ENCODE results near the gene ERI3.

ERI3 gene

DNA sequence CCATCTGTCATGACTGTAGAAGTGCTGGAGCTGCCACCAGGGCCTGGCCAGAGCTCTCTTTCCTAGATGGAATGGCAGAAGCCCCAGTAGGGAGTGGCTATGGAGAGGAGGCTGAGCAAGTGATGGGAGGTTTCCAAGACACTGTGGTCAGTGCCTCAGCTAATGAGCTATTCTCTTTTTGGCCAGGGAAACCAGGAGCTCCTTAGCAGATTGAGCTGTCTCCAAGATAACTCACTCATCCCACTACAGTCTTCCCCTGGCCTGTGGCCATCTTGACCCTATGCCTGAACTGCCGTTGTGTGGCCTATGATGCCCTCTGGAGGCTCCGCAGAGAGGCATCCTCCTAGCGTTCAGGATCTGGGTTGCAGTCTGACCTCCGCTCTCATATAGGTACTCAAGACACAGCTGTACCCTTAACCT is 60.5 kb downstream of the ERI3 start:
- H3K36me3 ChIP-seq (ENCODE audit: control insufficient read depth, low read depth, low read length) = peaks cover 17% of the 10 kb centered on the region
- no peak overlapping the region for H3K4me3 ChIP-seq (ENCODE audit: low read length)
- H3K27me3 ChIP-seq (ENCODE audit: control insufficient read depth, insufficient read depth, low read length) = no peaks in the 10 kb centered on the region
- no peak overlapping the region for H3K27ac ChIP-seq (ENCODE audit: low read length)
- no peak overlapping the region for H3K9ac ChIP-seq (ENCODE audit: low read length)
- H3K4me1 ChIP-seq (ENCODE audit: control insufficient read depth, low read depth, low read length) = no peaks in the 10 kb centered on the region
- H3K9me3 ChIP-seq (ENCODE audit: control insufficient read depth, low read depth, low read length) = no peaks in the 10 kb centered on the region

DNA sequence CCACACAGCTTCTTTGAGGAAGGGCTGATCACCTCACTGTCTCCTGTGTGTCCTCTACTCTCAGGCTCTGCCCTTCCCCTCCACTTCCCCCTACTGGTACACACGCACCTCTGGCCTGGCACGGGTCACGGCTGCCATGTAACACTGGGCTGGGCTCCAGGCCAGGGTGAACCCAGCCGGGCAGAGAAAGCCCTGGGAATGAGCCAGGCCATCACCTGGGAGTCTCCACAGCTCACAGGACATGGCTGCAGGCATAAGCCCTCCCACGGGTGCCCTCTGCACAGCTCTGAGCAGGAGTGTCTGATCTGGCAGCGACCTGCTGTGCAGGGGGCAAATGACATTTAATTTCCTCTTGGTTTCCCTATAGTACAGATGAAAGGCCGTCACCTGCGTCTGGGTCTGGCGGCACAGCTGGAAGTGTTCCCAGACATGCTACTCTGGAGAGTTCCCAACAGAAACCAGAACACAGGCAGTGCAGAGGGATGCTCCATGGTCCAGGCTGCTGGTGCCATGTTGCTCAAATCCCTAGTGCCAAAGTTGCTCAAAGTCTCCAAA is 61.2 kb downstream of the ERI3 start:
- H3K36me3 ChIP-seq (ENCODE audit: control insufficient read depth, low read depth, low read length) = peaks cover 17% of the 10 kb centered on the region
- H3K9me3 ChIP-seq (ENCODE audit: control insufficient read depth, low read depth, low read length) = no peaks in the 10 kb centered on the region
- H3K27me3 ChIP-seq (ENCODE audit: control insufficient read depth, insufficient read depth, low read length) = no peaks in the 10 kb centered on the region
- no peaks in the 10 kb centered on the region for H3K4me1 ChIP-seq (ENCODE audit: control insufficient read depth, low read depth, low read length)
- H3K9ac ChIP-seq (ENCODE audit: low read length) = no peak overlapping the region
- no peak overlapping the region for H3K4me3 ChIP-seq (ENCODE audit: low read length)
- no peak overlapping the region for H3K27ac ChIP-seq (ENCODE audit: low read length)

DNA sequence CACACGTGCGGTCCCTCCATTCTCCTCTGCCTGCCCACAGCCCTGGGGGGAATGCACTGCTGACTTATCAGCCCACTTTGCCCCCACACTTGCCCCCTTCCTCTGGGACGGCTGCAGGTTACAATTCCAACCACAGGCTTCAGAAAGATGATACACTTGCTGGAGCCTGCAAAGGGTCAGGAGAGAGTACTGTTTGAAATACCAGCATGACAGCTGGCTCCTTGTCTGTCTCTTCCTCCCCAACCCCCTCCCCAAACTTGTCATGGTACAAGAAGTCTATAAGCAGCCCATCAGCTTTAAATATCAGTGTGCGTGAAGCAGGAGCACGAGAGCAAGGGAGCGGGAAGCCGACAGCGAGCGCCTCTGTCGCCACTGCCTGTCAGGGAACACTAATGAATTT is 62.4 kb downstream of the ERI3 start:
- Histone ChIP-seq H3K4me1 (ENCODE audit: control insufficient read depth, low read depth, low read length) (no peaks in the 10 kb centered on the region), H3K27ac (ENCODE audit: low read length) (no peak overlapping the region), H3K36me3 (ENCODE audit: control insufficient read depth, low read depth, low read length) (peaks cover 14% of the 10 kb centered on the region), H3K27me3 (ENCODE audit: control insufficient read depth, insufficient read depth, low read length) (no peaks in the 10 kb centered on the region), H3K9ac (ENCODE audit: low read length) (no peak overlapping the region), H3K9me3 (ENCODE audit: control insufficient read depth, low read depth, low read length) (no peaks in the 10 kb centered on the region), H3K4me3 (ENCODE audit: low read length) (no peak overlapping the region)

DNA sequence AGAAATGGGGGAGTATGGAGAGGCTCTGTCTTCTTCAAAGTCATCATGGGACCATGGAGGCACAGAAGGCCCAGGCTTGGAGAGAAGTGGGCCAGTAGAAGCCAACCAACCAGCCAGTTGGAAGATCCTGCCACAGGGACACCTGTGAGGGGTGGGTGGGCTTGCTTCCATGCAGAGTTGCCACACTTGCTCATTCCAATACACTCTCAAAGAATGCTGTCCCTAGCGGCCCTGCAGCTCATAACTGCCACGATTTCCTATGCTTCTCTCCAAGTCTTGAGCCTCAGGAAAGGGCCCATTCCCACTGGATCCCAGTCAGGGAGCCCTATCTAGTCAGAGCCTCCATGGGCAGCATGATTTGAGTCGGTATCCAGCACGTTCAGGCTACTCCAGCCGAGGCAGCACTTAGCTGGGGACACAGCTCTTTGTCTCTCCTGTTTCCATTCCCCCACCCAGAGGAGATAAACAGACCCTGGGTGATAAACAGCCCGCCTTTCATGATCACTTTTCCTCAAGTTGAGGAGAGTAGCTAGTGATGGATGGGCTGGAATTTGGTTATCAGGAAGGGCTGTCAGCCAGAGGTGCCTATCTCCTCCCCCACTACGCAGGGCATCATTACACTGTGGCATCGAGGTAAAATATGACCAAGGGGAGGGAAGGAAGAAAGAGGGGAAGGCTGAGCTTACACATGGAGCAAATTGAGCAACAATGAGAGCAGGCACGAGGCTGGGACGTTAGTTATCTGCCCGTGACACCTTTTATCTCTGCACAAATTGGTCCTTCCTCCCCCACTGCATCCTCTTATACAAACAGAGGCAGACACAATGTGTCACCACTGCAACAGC is 64.6 kb downstream of the ERI3 start:
- Histone ChIP-seq H3K4me3 (ENCODE audit: low read length) (no peak overlapping the region), H3K27ac (ENCODE audit: low read length) (no peak overlapping the region), H3K9me3 (ENCODE audit: control insufficient read depth, low read depth, low read length) (no peaks in the 10 kb centered on the region), H3K36me3 (ENCODE audit: control insufficient read depth, low read depth, low read length) (peaks cover 3% of the 10 kb centered on the region), H3K4me1 (ENCODE audit: control insufficient read depth, low read depth, low read length) (no peaks in the 10 kb centered on the region), H3K9ac (ENCODE audit: low read length) (no peak overlapping the region), H3K27me3 (ENCODE audit: control insufficient read depth, insufficient read depth, low read length) (no peaks in the 10 kb centered on the region)

DNA sequence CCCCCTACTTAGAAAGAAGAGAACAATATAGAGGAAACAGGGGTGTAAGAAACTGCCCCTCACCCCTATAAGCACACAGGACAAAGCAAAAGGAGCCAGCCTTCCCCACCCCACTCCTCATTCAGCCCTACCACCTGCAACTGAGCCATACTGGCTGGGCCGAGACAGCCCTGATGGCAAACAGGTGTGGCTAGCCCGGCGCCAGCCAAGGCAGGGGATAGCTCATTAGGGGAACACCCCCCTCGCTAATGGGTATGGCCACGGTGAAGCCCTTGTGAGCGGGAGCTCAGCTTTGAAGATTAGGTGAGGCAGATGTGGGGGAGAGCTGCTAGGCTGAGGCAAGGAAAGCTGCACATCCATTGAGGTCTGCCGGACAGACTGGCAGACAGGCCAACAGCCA is 65.5 kb downstream of the ERI3 start:
- Histone ChIP-seq H3K27ac (ENCODE audit: low read length) (no peak overlapping the region), H3K9ac (ENCODE audit: low read length) (no peak overlapping the region), H3K27me3 (ENCODE audit: control insufficient read depth, insufficient read depth, low read length) (no peaks in the 10 kb centered on the region), H3K36me3 (ENCODE audit: control insufficient read depth, low read depth, low read length) (peaks cover 6% of the 10 kb centered on the region), H3K9me3 (ENCODE audit: control insufficient read depth, low read depth, low read length) (no peaks in the 10 kb centered on the region), H3K4me3 (ENCODE audit: low read length) (no peak overlapping the region), H3K4me1 (ENCODE audit: control insufficient read depth, low read depth, low read length) (no peaks in the 10 kb centered on the region)

DNA sequence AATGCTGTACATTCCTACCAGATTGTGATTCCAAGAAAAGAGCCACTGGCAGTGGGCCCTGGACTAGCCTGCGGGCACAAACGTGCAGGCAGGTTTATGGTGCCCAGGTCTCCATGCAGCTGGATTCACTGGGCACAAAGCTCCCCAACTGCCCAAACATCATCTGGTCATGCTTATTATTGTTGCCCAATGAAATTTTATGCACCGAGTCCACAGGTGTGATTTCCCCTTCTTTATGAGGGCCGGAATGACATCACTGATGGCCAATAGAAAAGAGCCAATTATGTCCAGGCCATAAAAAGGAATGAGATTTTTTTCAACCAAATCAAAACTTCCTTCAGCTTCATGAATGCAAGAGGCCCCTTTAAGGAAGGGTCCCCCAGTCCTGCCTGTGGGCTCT is 66.2 kb downstream of the ERI3 start:
- Histone ChIP-seq H3K4me3 (ENCODE audit: low read length) (no peak overlapping the region), H3K9me3 (ENCODE audit: control insufficient read depth, low read depth, low read length) (no peaks in the 10 kb centered on the region), H3K36me3 (ENCODE audit: control insufficient read depth, low read depth, low read length) (peaks cover 11% of the 10 kb centered on the region), H3K4me1 (ENCODE audit: control insufficient read depth, low read depth, low read length) (no peaks in the 10 kb centered on the region), H3K27ac (ENCODE audit: low read length) (no peak overlapping the region), H3K9ac (ENCODE audit: low read length) (no peak overlapping the region), H3K27me3 (ENCODE audit: control insufficient read depth, insufficient read depth, low read length) (no peaks in the 10 kb centered on the region)

DNA sequence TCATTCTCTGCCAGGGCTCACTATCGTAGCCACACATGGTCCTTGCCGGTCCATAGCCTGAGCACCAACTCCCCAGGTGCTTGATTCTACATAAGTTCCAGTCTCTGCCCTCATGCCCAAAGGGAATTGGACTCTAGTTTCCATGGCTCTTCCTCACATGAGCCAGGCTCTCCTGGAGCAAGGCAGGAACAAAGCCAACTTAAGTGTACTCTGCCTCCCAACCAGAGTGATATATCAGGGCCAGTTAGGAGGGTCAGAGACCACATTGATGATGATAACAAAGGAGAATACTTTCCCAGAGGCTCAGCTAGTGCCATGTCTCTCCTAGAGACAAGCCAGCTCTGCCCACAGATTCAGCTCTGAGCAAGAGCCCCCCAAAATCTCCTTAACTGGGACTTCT is 70.9 kb downstream of the ERI3 start:
- H3K27me3 ChIP-seq (ENCODE audit: control insufficient read depth, insufficient read depth, low read length) = no peaks in the 10 kb centered on the region
- H3K9ac ChIP-seq (ENCODE audit: low read length) = no peak overlapping the region
- no peak overlapping the region for H3K4me3 ChIP-seq (ENCODE audit: low read length)
- no peaks in the 10 kb centered on the region for H3K4me1 ChIP-seq (ENCODE audit: control insufficient read depth, low read depth, low read length)
- H3K27ac ChIP-seq (ENCODE audit: low read length) = no peak overlapping the region
- peaks cover 25% of the 10 kb centered on the region for H3K36me3 ChIP-seq (ENCODE audit: control insufficient read depth, low read depth, low read length)
- no peaks in the 10 kb centered on the region for H3K9me3 ChIP-seq (ENCODE audit: control insufficient read depth, low read depth, low read length)

DNA sequence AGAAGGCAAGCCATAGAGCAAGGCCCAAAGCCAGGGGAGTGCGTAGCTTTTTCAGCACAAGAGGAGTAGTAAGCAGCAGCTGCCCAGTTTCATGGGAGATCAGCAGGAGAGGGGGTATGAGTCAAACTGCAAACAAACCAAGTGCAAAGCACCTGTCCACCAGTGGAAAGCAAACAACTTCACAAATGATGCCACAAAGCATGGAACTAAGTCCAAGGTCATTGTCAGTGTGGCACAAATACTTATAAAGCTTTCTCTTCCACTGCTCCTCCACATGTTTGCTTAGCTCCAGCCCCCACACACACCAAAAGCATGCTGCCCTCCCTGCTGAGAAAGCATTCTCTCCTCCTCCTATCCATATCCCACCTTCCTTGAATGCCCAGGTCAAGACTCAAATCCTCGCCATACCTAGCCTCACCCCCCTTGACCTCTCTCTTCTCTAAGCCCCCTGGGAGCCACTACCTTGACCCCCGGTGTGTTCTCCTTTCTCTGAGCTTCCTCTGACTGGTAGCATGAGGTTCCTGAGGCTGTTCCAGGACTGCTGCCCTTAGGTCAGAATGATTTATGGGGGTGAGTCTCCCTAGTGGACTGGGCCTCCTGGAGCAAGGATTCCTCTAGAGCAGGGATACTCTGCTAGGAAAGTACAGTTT is 71.4 kb downstream of the ERI3 start:
- Histone ChIP-seq H3K4me3 (ENCODE audit: low read length) (no peak overlapping the region), H3K9me3 (ENCODE audit: control insufficient read depth, low read depth, low read length) (no peaks in the 10 kb centered on the region), H3K27ac (ENCODE audit: low read length) (no peak overlapping the region), H3K27me3 (ENCODE audit: control insufficient read depth, insufficient read depth, low read length) (no peaks in the 10 kb centered on the region), H3K36me3 (ENCODE audit: control insufficient read depth, low read depth, low read length) (peaks cover 25% of the 10 kb centered on the region), H3K9ac (ENCODE audit: low read length) (no peak overlapping the region), H3K4me1 (ENCODE audit: control insufficient read depth, low read depth, low read length) (no peaks in the 10 kb centered on the region)

DNA sequence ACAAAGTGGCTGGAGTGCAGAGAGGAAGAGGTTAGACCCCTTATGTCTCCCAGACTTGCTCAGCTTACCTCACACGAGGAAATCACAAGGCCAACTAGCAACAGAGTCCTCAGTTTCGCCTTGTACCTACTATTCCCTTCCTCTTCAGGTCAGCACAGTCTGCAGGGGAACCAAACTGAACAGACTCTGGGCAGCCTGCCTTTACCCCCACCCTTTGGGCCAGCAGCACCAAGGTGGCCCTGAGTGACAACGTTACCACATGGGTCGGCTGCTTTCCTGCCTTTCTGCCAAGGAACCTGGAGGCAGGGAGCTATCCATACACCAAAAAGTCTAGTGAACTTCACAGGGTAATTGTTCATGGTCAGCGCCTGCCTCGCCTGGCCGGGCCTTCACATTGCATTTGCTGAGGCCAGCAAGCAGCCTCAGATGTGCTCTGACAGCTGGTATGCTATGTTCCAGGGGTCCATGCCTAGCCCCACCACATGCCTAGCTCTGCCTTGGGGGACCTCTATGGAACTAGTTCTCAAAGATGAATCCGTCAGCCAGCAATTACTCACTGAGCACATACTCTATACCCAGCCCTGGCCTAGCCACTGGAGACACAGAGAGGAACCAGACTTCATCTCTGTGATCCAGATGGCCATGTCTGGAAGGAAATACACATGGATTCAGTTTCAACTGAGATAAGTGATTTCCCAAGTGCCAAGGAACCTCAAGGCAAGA is 72.2 kb downstream of the ERI3 start:
- H3K9ac ChIP-seq (ENCODE audit: low read length) = no peak overlapping the region
- H3K4me3 ChIP-seq (ENCODE audit: low read length) = no peak overlapping the region
- H3K27ac ChIP-seq (ENCODE audit: low read length) = no peak overlapping the region
- H3K36me3 ChIP-seq (ENCODE audit: control insufficient read depth, low read depth, low read length) = peaks cover 23% of the 10 kb centered on the region
- no peaks in the 10 kb centered on the region for H3K27me3 ChIP-seq (ENCODE audit: control insufficient read depth, insufficient read depth, low read length)
- no peaks in the 10 kb centered on the region for H3K9me3 ChIP-seq (ENCODE audit: control insufficient read depth, low read depth, low read length)
- no peaks in the 10 kb centered on the region for H3K4me1 ChIP-seq (ENCODE audit: control insufficient read depth, low read depth, low read length)

DNA sequence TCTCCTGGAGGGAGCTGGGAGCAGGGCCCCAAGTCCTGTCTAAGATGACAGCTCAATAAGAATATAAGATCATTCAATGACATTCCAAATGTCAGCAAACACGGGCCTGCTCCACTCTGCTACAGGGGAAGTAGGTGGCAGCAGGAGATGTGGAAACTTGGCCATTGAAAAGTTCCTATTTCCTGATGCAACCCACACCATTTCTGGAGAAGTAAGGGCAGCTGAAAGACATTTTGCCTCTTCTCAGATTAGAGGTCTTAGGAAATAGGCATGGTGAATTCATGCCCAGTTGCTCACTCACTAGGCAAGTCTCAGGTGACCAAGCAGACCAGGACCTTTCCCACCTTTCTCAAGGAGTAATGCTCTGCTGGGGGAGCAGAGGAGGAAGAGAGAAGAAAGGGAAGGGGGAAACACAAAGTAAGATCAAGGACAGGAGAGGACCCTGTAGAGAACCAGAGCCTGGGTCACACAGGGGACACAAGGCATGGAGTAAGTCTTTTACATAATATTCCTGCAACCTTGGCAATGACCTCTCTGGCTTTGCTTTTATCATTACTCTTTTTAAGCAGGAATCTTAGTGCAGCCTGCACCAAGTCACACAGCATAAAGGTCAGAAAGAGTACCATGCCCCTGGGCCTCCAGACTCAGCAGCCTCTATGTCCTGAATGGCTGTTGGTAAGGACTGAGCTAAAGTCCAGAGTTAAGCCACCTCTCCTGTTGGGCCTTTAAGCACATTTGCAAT is 72.9 kb downstream of the ERI3 start:
- Histone ChIP-seq H3K9ac (ENCODE audit: low read length) (no peak overlapping the region), H3K36me3 (ENCODE audit: control insufficient read depth, low read depth, low read length) (peaks cover 23% of the 10 kb centered on the region)

DNA sequence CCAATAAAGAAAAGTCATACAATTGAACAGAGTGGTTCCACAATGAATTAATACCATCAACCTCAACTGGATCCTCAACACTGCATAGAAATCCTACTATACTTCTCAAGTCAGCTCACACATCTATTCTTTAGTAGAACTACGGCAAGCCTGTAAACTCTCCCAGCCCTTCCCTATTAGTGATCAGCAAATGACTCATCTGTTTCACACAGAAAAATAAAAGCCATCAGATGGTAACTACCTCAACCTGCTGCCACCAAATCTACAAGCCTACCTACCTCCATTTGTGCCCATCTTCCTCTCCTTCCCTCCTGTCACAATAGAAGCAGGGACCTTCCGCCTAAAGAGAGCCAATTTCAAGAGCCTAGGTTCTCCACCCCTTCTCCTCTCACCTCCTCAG is 78.2 kb downstream of the ERI3 start:
- peaks cover 5% of the 10 kb centered on the region for H3K4me1 ChIP-seq (ENCODE audit: control insufficient read depth, low read depth, low read length)
- H3K27me3 ChIP-seq (ENCODE audit: control insufficient read depth, insufficient read depth, low read length) = no peaks in the 10 kb centered on the region
- peaks cover under 1% of the 10 kb centered on the region for H3K36me3 ChIP-seq (ENCODE audit: control insufficient read depth, low read depth, low read length)
- H3K9ac ChIP-seq (ENCODE audit: low read length) = no peak overlapping the region
- H3K9me3 ChIP-seq (ENCODE audit: control insufficient read depth, low read depth, low read length) = no peaks in the 10 kb centered on the region
- H3K4me3 ChIP-seq (ENCODE audit: low read length) = no peak overlapping the region
- H3K27ac ChIP-seq (ENCODE audit: low read length) = no peak overlapping the region

More for the DNA sequence above, 72.9 kb downstream of the ERI3 start:
- Histone ChIP-seq H3K27me3 (ENCODE audit: control insufficient read depth, insufficient read depth, low read length) (no peaks in the 10 kb centered on the region), H3K27ac (ENCODE audit: low read length) (no peak overlapping the region), H3K9me3 (ENCODE audit: control insufficient read depth, low read depth, low read length) (no peaks in the 10 kb centered on the region), H3K4me3 (ENCODE audit: low read length) (no peak overlapping the region), H3K4me1 (ENCODE audit: control insufficient read depth, low read depth, low read length) (no peaks in the 10 kb centered on the region)
